Gastroesophageal sphincter (tissue), 4 donors: ENCODE measurements around the gene RHBDF2. TPM values are rescaled to one million over a fixed set of nuclear protein-coding genes. Genes with fewer than 3 reads are reported as not detected.

Experiments used
- ATAC-seq: fragments of 150-250 bp; one replicate; pipeline ENCODE4 v1.9.1; 2016; ENCODE audit warnings: mild to moderate bottlenecking, moderate library complexity
- H3K27ac ChIP-seq, 4 donors: fragments of 200-600 bp; sonication (generic) in 3 of 4; 1 replicate in 3 of 4; 2 replicates in 1 of 4; pipeline ENCODE4 v1.5.1; 2016 to 2019
- H3K27me3 ChIP-seq: fragments of 200-600 bp; sonication (generic); one replicate; pipeline ENCODE4 v1.5.1; 2019
- H3K36me3 ChIP-seq, 2 donors: fragments of 200-600 bp; sonication (generic); one replicate each; pipeline ENCODE4 v1.5.1; 2019; ENCODE audit warnings: control low read depth in 1 of 2
- H3K4me1 ChIP-seq, 3 donors: fragments of 200-600 bp; sonication (generic); 1 replicate in 2 of 3; 2 replicates in 1 of 3; pipeline ENCODE4 v1.5.1; 2016 to 2019; ENCODE audit warnings: control low read depth in 2 of 3
- H3K4me3 ChIP-seq, 2 donors: fragments of 200-600 bp; sonication (generic); one replicate each; pipeline ENCODE4 v1.5.1; 2019; ENCODE audit warnings: mild to moderate bottlenecking in 1 of 2, moderate library complexity in 1 of 2
- H3K9me3 ChIP-seq, 3 donors: fragments of 200-600 bp; sonication (generic); one replicate each; pipeline ENCODE4 v1.5.1; 2017 to 2019; ENCODE audit warnings: control low read depth in 2 of 3
- EP300 ChIP-seq: sonication (generic); formaldehyde crosslinking; IDR thresholded peaks from one replicate; pipeline ENCODE4 v1.6.1; 2017; ENCODE audit warnings: antibody characterized with exemption, mild to moderate bottlenecking
- POLR2A ChIP-seq, 2 donors: fragments of 450-650 bp; IDR thresholded peaks; one replicate each; pipeline ENCODE4 v1.6.1; 2017; ENCODE audit warnings: antibody characterized with exemption in 2 of 2, mild to moderate bottlenecking in 2 of 2, moderate library complexity in 1 of 2
- POLR2AphosphoS5 ChIP-seq: sonication (generic); formaldehyde crosslinking; IDR thresholded peaks from one replicate; pipeline ENCODE4 v1.6.1; 2017; ENCODE audit warnings: antibody characterized with exemption
- WGBS, 2 donors: methylation state at CpG; one replicate each; pipeline ENCODE4 v1.1.5; 2018; ENCODE audit warnings: low coverage in 1 of 2; 5-methylcytosine and 5-hydroxymethylcytosine counted together
- total RNA-seq, 4 donors: library from RNA; depleted of rRNA; stranded (reverse); fragments of >200 nt; gene quantifications; one replicate each; pipeline ENCODE4 v1.1.0, GENCODE V29; 2016
- TF ChIP-seq, protein P1 (sequence below), 4 experiments: fragments of 200-600 bp in 2 of 4; fragments of 450-650 bp in 2 of 4; sonication (generic) in 1 of 4; IDR thresholded peaks; one replicate each; pipeline ENCODE4 v1.5.1; 2017 to 2019; ENCODE audit warnings: antibody characterized with exemption in 4 of 4, mild to moderate bottlenecking in 2 of 4, moderate library complexity in 2 of 4

Gene RHBDF2
- total RNA-seq, 4 donors from 2014 or later = 7.3 to 20.5 (median 8.5) TPM

DNA sequence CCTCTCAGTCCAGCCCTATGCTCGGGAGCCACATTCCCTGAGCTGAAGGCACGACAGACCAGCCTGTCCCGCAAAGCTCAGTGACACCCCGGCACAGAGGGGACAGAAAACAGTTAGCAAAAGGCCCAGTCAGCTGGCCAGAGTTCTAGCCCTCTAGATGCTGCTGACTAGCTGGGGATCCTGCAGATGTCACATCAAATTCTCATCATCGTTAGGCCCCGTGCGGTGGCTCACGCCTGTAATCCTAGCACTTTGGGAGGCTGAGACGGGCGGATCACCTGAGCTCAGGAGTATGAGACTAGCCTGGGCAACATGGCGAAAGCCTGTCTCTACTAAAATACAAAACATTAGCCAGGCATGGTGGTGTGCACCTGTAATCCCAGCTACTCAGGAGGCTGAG, 65.5 kb downstream of the RHBDF2 start:
- Histone ChIP-seq H3K27me3 (no peaks in the 10 kb centered on the region), H3K27ac (no peak overlapping the region), H3K9me3 (no peaks in the 10 kb centered on the region), H3K4me3 (no peak overlapping the region), H3K4me1 (peaks cover 0 to 9% (median 0%) of the 10 kb centered on the region in 3 donors), H3K36me3 (no peaks in the 10 kb centered on the region)
- TF ChIP-seq EP300 (no peak), POLR2A (IDR thresholded peaks at IDR 0.05) (no peak), POLR2AphosphoS5 (no peak)
- TF ChIP-seq, protein P1, sequence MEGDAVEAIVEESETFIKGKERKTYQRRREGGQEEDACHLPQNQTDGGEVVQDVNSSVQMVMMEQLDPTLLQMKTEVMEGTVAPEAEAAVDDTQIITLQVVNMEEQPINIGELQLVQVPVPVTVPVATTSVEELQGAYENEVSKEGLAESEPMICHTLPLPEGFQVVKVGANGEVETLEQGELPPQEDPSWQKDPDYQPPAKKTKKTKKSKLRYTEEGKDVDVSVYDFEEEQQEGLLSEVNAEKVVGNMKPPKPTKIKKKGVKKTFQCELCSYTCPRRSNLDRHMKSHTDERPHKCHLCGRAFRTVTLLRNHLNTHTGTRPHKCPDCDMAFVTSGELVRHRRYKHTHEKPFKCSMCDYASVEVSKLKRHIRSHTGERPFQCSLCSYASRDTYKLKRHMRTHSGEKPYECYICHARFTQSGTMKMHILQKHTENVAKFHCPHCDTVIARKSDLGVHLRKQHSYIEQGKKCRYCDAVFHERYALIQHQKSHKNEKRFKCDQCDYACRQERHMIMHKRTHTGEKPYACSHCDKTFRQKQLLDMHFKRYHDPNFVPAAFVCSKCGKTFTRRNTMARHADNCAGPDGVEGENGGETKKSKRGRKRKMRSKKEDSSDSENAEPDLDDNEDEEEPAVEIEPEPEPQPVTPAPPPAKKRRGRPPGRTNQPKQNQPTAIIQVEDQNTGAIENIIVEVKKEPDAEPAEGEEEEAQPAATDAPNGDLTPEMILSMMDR (IDR thresholded peaks at IDR 0.05) = no peak
- ATAC-seq = no peak
- WGBS, 2 donors = 100% methylated on average over 1 of the region's 11 CpGs; no CpG with 5 or more reads in 1 of the 2 donors

DNA sequence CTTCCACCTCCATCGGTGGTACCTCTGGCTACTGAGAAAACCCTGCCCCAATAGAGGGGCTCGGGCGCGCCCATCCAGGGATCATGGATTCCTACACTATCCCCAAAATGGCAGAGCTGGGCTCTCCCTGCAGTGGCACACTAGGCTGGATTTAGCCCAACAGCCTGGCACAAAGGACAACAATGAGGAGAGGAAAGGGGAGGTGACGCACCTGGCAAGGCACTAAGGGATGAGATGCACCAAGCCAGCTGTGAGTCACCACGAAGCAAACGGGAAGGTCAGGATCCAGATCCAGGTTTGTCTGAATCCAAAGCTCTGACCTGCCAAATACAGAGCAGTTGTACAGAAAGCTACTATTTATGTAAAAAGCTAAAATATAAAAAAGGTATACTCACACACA, 66.4 kb downstream of the RHBDF2 start:
- no peaks in the 10 kb centered on the region for H3K27me3 ChIP-seq
- no peaks in the 10 kb centered on the region for H3K9me3 ChIP-seq
- H3K27ac ChIP-seq = no peak overlapping the region
- no peak for ATAC-seq
- 30 to 50% methylated on average over 1 to 2 of the region's 7 CpGs for WGBS, 2 donors
- no peaks in the 10 kb centered on the region for H3K36me3 ChIP-seq
- no peak overlapping the region for H3K4me3 ChIP-seq
- TF ChIP-seq EP300 = no peak
- peaks cover 0 to 9% (median 0%) of the 10 kb centered on the region in 3 donors for H3K4me1 ChIP-seq

DNA sequence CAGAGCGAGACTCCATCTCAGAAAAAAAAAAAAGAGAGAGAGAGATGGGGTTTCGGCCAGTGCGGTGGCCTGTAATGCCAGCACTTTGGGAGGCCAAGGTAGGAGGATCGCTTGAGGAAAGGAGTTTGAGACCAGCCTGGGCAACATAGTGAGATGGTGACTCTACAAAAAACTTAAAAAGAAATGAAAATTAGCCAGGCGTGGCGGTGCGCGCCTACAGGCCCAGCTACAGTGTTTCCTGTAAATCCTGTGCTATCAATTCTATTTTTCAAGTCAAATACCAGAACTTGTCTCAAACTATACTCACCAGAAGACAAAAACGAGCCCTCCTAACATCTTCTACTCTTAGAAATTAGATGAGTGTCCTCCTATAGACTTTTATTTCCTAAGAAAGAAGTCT, 67.5 kb downstream of the RHBDF2 start:
- TF ChIP-seq, protein P1 (IDR thresholded peaks at IDR 0.05) = no peak
- no peaks in the 10 kb centered on the region for H3K27me3 ChIP-seq
- H3K4me1 ChIP-seq = peaks cover 0 to 9% (median 0%) of the 10 kb centered on the region in 3 donors
- no peaks in the 10 kb centered on the region for H3K9me3 ChIP-seq
- ATAC-seq = no peak
- H3K36me3 ChIP-seq = no peaks in the 10 kb centered on the region
- 93 to 95% methylated on average over 7 to 9 of the region's 9 CpGs for WGBS, 2 donors
- no peak overlapping the region for H3K27ac ChIP-seq
- H3K4me3 ChIP-seq = no peak overlapping the region

DNA sequence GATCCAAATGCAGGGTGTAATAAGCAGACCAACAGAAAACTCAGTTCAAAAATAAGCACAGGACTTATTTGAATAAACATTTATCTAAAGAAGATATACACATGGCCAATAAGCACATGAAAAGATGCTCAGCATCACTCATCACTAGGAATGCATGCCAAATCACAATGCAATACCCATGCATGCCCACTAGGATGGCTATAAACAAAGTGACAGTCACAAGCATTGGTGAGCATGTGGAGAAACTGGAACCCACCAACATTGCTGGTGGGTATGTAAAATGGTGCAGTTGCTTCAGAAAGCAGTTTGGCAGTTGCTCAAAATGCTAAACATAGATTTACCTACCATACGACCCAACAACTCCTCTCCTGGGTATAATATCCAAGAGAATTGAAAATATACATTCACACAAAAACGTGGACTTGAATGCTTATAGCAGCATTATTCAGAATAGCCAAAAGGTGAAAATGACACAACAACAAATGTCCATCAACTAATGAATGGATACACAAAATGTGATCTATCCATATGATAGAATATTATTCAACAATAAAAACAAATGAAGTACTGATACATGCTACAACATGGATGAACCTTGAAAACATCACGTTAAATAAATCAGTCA, 68.4 kb downstream of the RHBDF2 start:
- no peak overlapping the region for H3K4me3 ChIP-seq
- H3K9me3 ChIP-seq = no peaks in the 10 kb centered on the region
- no peaks in the 10 kb centered on the region for H3K27me3 ChIP-seq
- H3K4me1 ChIP-seq = peaks cover 2 to 17% (median 3%) of the 10 kb centered on the region in 3 donors
- TF ChIP-seq POLR2A (IDR thresholded peaks at IDR 0.05) = no peak
- TF ChIP-seq, protein P1 (IDR thresholded peaks at IDR 0.05) = peak in 1 of 4 experiments; percentile 8
- ATAC-seq = no peak
- no peak overlapping the region for H3K27ac ChIP-seq
- WGBS, 2 donors = 52 to 84% methylated on average over 2 to 3 of the region's 3 CpGs
- no peaks in the 10 kb centered on the region for H3K36me3 ChIP-seq

DNA sequence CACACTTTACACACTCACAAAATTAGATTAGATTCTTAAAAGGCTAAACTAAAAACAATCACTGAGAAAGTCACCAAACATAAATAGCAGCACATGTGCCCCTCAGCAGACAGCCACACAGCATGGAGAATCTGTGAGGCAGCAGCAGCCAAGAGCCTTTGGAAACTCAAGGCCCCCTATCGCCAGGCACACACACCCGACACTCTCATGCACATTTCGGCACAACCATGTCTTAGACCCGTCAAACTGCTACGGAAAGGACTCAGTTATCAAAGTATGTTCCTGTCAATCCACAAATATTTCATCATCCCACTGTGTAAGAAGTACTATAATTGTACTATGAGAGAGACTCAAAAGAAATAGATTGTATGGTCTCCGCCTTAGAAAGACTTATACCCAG, 69.2 kb downstream of the RHBDF2 start:
- Histone ChIP-seq H3K4me3 (no peak overlapping the region), H3K27ac (no peak overlapping the region), H3K9me3 (no peaks in the 10 kb centered on the region), H3K4me1 (peaks cover 4 to 25% (median 7%) of the 10 kb centered on the region in 3 donors), H3K36me3 (no peaks in the 10 kb centered on the region), H3K27me3 (no peaks in the 10 kb centered on the region)
- WGBS, 2 donors = 91 to 96% methylated on average over 6 of the region's 6 CpGs
- TF ChIP-seq EP300 (no peak), POLR2AphosphoS5 (no peak), POLR2A (IDR thresholded peaks at IDR 0.05) (no peak)
- TF ChIP-seq, protein P1 (IDR thresholded peaks at IDR 0.05) = no peak
- no peak for ATAC-seq
